ENCODE measurements around the gene MAML2.
A peak's percentile ranks its signal among the peaks of the same experiment; 100 is the strongest.

DNA sequence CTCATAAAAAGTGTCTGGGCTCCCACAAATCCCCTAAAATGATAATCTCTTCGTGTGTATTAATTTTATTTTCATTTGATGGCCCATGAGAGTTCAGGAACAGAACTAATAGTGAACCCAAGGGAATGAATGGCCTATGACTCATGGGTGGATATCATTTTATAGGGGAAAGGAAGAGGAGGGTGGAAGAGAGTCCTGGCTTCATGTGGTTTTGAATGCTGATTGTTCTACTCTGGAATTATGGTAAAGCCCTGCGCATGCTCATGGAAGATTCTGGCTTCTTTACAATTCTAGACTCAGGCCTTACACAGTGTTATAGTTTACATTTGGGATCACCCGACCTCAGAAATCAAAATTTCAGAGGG, 35.2 kb downstream of the MAML2 start:
- TF ChIP-seq EZH2phosphoT487 (IDR thresholded peaks at IDR 0.05; ENCODE audit: borderline replicate concordance, low read depth) (no peak), FOXM1 (IDR thresholded peaks at IDR 0.05; ENCODE audit: low read depth) (no peak), NFIC (IDR thresholded peaks at IDR 0.05; ENCODE audit: borderline replicate concordance) (peak; percentile 33; the same call in 1 of the 2 replicates), CTCF (IDR thresholded peaks at IDR 0.05) (no peak)

Data from SK-N-SH (cell line).